ENCODE data around the gene PDE6G. TPM values are rescaled to one million over a fixed set of nuclear protein-coding genes. Genes with fewer than 3 reads are reported as not detected.

The PDE6G gene
- total and polyA plus RNA-seq, 8 donors, result 0.85 to 2.6 (median 1.5) TPM; not detected in 4

GRCh38 chr17:81647640-81648012, 8.7 kb downstream of the PDE6G start:
- 17 to 47% (median 26%) methylated on average over 8 to 21 of the region's 21 CpGs for WGBS, 5 donors
- no peak for TF ChIP-seq POLR2AphosphoS5 (IDR thresholded peaks at IDR 0.05)
- TF ChIP-seq POLR2A (IDR thresholded peaks at IDR 0.05), result no peak
- TF ChIP-seq, protein P1, sequence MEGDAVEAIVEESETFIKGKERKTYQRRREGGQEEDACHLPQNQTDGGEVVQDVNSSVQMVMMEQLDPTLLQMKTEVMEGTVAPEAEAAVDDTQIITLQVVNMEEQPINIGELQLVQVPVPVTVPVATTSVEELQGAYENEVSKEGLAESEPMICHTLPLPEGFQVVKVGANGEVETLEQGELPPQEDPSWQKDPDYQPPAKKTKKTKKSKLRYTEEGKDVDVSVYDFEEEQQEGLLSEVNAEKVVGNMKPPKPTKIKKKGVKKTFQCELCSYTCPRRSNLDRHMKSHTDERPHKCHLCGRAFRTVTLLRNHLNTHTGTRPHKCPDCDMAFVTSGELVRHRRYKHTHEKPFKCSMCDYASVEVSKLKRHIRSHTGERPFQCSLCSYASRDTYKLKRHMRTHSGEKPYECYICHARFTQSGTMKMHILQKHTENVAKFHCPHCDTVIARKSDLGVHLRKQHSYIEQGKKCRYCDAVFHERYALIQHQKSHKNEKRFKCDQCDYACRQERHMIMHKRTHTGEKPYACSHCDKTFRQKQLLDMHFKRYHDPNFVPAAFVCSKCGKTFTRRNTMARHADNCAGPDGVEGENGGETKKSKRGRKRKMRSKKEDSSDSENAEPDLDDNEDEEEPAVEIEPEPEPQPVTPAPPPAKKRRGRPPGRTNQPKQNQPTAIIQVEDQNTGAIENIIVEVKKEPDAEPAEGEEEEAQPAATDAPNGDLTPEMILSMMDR (IDR thresholded peaks at IDR 0.05), result no peak
- no peak for TF ChIP-seq EP300 (IDR thresholded peaks at IDR 0.05)
- DNase-seq, result no peak
- Histone ChIP-seq H3K27ac (no peak overlapping the region), H3K4me1 (peaks cover 0 to 10% (median 5%) of the 10 kb centered on the region in 4 donors), H3K9me3 (peaks cover 0 to 11% (median 9%) of the 10 kb centered on the region in 4 donors), H3K4me3 (no peak overlapping the region), H3K27me3 (peaks cover 21 to 60% (median 41%) of the 10 kb centered on the region in 3 donors), H3K36me3 (peaks cover 0 to 5% (median 0%) of the 10 kb centered on the region in 4 donors)
- intact Hi-C loops (cut with DNase I; ENCODE audit: low total_unique reads), result no loop called here

- no peak for DNase-seq
- Histone ChIP-seq H3K4me3 (no peak overlapping the region), H3K4me1 (peaks cover 0 to 10% (median 5%) of the 10 kb centered on the region in 4 donors), H3K9me3 (peaks cover 0 to 11% (median 9%) of the 10 kb centered on the region in 4 donors), H3K27me3 (peaks cover 21 to 55% (median 41%) of the 10 kb centered on the region in 3 donors), H3K27ac (no peak overlapping the region), H3K36me3 (peaks cover 0 to 5% (median 0%) of the 10 kb centered on the region in 4 donors)
- intact Hi-C loops (cut with DNase I; ENCODE audit: low total_unique reads), result no loop called here
- WGBS, 5 donors, result 50 to 70% (median 62%) methylated on average over 7 to 12 of the region's 12 CpGs
- TF ChIP-seq EP300 (IDR thresholded peaks at IDR 0.05) (no peak), POLR2A (IDR thresholded peaks at IDR 0.05) (no peak), POLR2AphosphoS5 (IDR thresholded peaks at IDR 0.05) (no peak)
- TF ChIP-seq, protein P1 (IDR thresholded peaks at IDR 0.05), result no peak
Measured at GRCh38 chr17:81646869-81647600, 9.3 kb downstream of the PDE6G start.

GRCh38 chr17:81644976-81645952, 11.1 kb downstream of the PDE6G start:
- no peak for DNase-seq
- Histone ChIP-seq H3K9me3 (peaks cover 0 to 11% (median 9%) of the 10 kb centered on the region in 4 donors), H3K27me3 (peaks cover 15 to 38% (median 31%) of the 10 kb centered on the region in 3 donors), H3K27ac (no peak overlapping the region), H3K36me3 (peaks cover 0 to 5% (median 0%) of the 10 kb centered on the region in 4 donors), H3K4me3 (no peak overlapping the region), H3K4me1 (peaks cover 0 to 10% (median 5%) of the 10 kb centered on the region in 4 donors)
- intact Hi-C loops (cut with DNase I; ENCODE audit: low total_unique reads), result no loop called here
- TF ChIP-seq, protein P1 (IDR thresholded peaks at IDR 0.05), result no peak
- TF ChIP-seq POLR2A (IDR thresholded peaks at IDR 0.05) (no peak), EP300 (IDR thresholded peaks at IDR 0.05) (no peak), POLR2AphosphoS5 (IDR thresholded peaks at IDR 0.05) (no peak)
- 77 to 90% (median 86%) methylated on average over 14 to 29 of the region's 29 CpGs for WGBS, 5 donors

DNA sequence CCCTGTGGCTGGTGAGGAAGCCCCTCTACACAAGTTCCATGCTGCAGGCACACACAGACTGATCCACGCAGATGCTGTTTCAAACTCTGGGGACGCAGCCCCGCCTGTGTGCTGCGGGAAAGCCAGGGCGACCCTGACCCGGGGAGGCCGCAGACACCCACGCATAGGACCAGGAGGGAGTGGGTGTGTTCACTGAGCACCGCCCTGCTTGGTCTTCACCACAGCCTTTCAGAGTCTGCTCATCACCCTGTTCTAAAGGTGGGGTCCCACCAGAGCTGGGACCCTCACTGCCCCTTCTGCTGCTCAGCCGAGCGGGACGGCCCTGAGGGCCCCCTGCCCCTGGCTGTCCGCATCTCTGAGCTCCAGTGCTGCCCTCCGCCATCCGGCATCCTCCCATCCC, 11.8 kb downstream of the PDE6G start:
- Histone ChIP-seq H3K27me3 (peaks cover 14 to 30% (median 25%) of the 10 kb centered on the region in 3 donors), H3K9me3 (peaks cover 0 to 11% (median 9%) of the 10 kb centered on the region in 4 donors), H3K27ac (no peak overlapping the region), H3K4me1 (peaks cover 0 to 10% (median 5%) of the 10 kb centered on the region in 4 donors), H3K4me3 (no peak overlapping the region), H3K36me3 (peaks cover 0 to 5% (median 0%) of the 10 kb centered on the region in 4 donors)
- no peak for DNase-seq
- TF ChIP-seq EP300 (IDR thresholded peaks at IDR 0.05) (no peak), POLR2A (IDR thresholded peaks at IDR 0.05) (no peak), POLR2AphosphoS5 (IDR thresholded peaks at IDR 0.05) (no peak)
- TF ChIP-seq, protein P1 (IDR thresholded peaks at IDR 0.05), result no peak
- intact Hi-C loops (cut with DNase I; ENCODE audit: low total_unique reads), result no loop called here
- 86 to 91% (median 89%) methylated on average over 6 to 15 of the region's 15 CpGs for WGBS, 5 donors
